PFSK-1 (cell line): ENCODE data around the gene FNIP2.

ENCODE experiments used
- FOXP2 ChIP-seq: optimal IDR thresholded peaks from 2 replicates; pipeline ENCODE3; 2011; ENCODE audit warnings: borderline replicate concordance, control low read depth, inconsistent platforms; ENCODE audit not compliant: insufficient read depth; ENCODE audit errors: extremely low read length, extremely low read depth
- POLR2AphosphoS5 ChIP-seq: IDR thresholded peaks from 2 replicates; pipeline ENCODE4 v1.6.1; 2012; ENCODE audit warnings: low read depth, mild to moderate bottlenecking, control low read depth, low read length, moderate library complexity
- REST ChIP-seq, 2 experiments: IDR thresholded peaks; 2 replicates each; pipeline versions ENCODE4 v1.6.1 to v1.8.0; 2011 to 2012; ENCODE audit warnings: low read depth in 2 of 2, low read length in 2 of 2, control low read depth in 1 of 2, inconsistent platforms in 1 of 2, mild to moderate bottlenecking in 1 of 2, moderate library complexity in 1 of 2; ENCODE audit not compliant: insufficient read depth in 1 of 2
- SIN3A ChIP-seq: IDR thresholded peaks from 2 replicates; pipeline ENCODE4 v1.6.1; 2012; ENCODE audit warnings: mild to moderate bottlenecking, low read length, moderate library complexity, borderline replicate concordance; ENCODE audit not compliant: insufficient read depth
- TAF1 ChIP-seq: IDR thresholded peaks from 2 replicates; pipeline ENCODE4 v1.6.1; 2012; ENCODE audit warnings: low read length, control low read depth, borderline replicate concordance; ENCODE audit not compliant: insufficient read depth

The FNIP2 gene

GRCh38 chr4:158825433-158826036, 56.7 kb downstream of the FNIP2 start:
- TF ChIP-seq SIN3A (no peak), FOXP2 (no peak), TAF1 (no peak), REST (IDR thresholded peaks at IDR 0.05; ENCODE audit: insufficient read depth in 1 of 2, low read depth in 2 of 2, low read length in 2 of 2) (no peak), POLR2AphosphoS5 (no peak)

GRCh38 chr4:158826057-158826456, 57.2 kb downstream of the FNIP2 start:
- TF ChIP-seq FOXP2 (no peak), POLR2AphosphoS5 (no peak), SIN3A (no peak), TAF1 (no peak), REST (IDR thresholded peaks at IDR 0.05; ENCODE audit: insufficient read depth in 1 of 2, low read depth in 2 of 2, low read length in 2 of 2) (no peak)

GRCh38 chr4:158826882-158827281, 58.1 kb downstream of the FNIP2 start:
- TF ChIP-seq SIN3A (no peak), TAF1 (no peak), REST (IDR thresholded peaks at IDR 0.05; ENCODE audit: insufficient read depth in 1 of 2, low read depth in 2 of 2, low read length in 2 of 2) (no peak), FOXP2 (no peak), POLR2AphosphoS5 (no peak)

GRCh38 chr4:158827543-158827981, 58.7 kb downstream of the FNIP2 start:
- TF ChIP-seq FOXP2 (no peak), SIN3A (no peak), REST (IDR thresholded peaks at IDR 0.05; ENCODE audit: insufficient read depth in 1 of 2, low read depth in 2 of 2, low read length in 2 of 2) (no peak), POLR2AphosphoS5 (no peak), TAF1 (no peak)
